Vagina (tissue), 2 donors: ENCODE data around the gene RAD50.

Experiments used
- POLR2A ChIP-seq, 2 donors: fragments of 450-650 bp; IDR thresholded peaks; one replicate each; pipeline ENCODE4 v1.6.1; 2017; ENCODE audit warnings: antibody characterized with exemption in 2 of 2, mild to moderate bottlenecking in 2 of 2, moderate library complexity in 2 of 2
- POLR2AphosphoS5 ChIP-seq, 2 donors: sonication (generic); formaldehyde crosslinking; IDR thresholded peaks; one replicate each; pipeline ENCODE4 v1.9.0; 2017; ENCODE audit warnings: antibody characterized with exemption in 2 of 2, mild to moderate bottlenecking in 2 of 2, low read depth in 1 of 2; ENCODE audit not compliant: insufficient read depth in 1 of 2
- TF ChIP-seq, protein P1 (sequence below), 3 experiments: fragments of 450-650 bp in 2 of 3; fragments of 200-600 bp in 1 of 3; sonication (generic) in 1 of 3; IDR thresholded peaks; one replicate each; pipeline ENCODE4 v1.5.1; 2017 to 2019; ENCODE audit warnings: antibody characterized with exemption in 3 of 3, mild to moderate bottlenecking in 2 of 3, moderate library complexity in 2 of 3

DNA sequence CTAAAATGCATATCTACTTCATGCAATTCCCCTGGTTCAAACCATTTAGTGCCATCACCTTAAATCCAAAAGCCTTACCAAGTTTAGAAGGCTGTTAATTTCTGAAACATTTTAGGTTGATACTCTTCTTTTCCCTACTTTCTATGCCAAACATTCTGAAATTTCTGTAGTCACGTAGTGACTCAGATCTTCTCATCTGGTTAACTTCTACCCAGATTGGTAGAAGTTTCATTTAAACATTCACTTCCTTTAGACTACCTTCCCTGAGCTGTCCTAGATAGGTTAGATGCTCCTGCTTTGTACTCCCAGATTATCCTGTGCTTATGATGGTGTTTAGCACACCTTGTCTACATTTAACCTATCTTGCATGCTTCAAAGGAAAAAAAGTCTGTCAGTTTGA, 9.9 kb downstream of the RAD50 start:
- TF ChIP-seq, protein P1, sequence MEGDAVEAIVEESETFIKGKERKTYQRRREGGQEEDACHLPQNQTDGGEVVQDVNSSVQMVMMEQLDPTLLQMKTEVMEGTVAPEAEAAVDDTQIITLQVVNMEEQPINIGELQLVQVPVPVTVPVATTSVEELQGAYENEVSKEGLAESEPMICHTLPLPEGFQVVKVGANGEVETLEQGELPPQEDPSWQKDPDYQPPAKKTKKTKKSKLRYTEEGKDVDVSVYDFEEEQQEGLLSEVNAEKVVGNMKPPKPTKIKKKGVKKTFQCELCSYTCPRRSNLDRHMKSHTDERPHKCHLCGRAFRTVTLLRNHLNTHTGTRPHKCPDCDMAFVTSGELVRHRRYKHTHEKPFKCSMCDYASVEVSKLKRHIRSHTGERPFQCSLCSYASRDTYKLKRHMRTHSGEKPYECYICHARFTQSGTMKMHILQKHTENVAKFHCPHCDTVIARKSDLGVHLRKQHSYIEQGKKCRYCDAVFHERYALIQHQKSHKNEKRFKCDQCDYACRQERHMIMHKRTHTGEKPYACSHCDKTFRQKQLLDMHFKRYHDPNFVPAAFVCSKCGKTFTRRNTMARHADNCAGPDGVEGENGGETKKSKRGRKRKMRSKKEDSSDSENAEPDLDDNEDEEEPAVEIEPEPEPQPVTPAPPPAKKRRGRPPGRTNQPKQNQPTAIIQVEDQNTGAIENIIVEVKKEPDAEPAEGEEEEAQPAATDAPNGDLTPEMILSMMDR (IDR thresholded peaks at IDR 0.05) = no peak
- no peak for TF ChIP-seq POLR2A (IDR thresholded peaks at IDR 0.05)
- TF ChIP-seq POLR2AphosphoS5 (IDR thresholded peaks at IDR 0.05; ENCODE audit: insufficient read depth in 1 of 2, low read depth in 1 of 2) = no peak
